Measurements from ENCODE around the gene A2M.

DNA sequence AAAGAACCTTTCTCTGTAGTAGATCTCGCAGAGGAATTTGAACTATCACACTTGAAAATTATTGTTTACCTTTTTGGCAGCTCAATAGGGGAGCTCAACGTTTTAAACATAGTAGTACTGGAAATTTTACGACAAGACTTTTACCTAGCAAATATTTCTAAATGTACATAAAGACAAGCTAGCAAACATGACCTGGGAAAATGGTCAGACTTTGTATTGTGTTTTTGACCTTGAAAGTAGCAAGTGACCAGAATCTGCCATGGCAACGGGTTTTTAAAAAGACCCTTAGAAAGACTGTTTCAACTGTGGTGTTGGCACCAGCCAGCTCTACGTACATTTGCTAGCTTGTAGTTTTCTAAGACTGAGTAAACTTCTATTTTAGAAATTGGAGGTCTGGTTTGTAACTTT, 20.2 kb upstream of the A2M start:
- TF ChIP-seq EZH2phosphoT487 (IDR thresholded peaks at IDR 0.05; ENCODE audit: low read depth, severe bottlenecking, unreplicated experiment): no peak
- TF ChIP-seq EZH2 (IDR thresholded peaks at IDR 0.05; ENCODE audit: borderline replicate concordance): no peak
